HG03135 (cell line): ENCODE results near the gene AHNAK2.
"Not testable (repeated sequence)": the region's sequence is repeated elsewhere in the genome, so short reads cannot be mapped to it uniquely, and the experiment has no call there.

Source experiments
- ATAC-seq: cut with Tn5 transposase; IDR thresholded peaks from one replicate; pipeline ENCODE4 v1.9.1; 2021; ENCODE audit warnings: mild to moderate bottlenecking, moderate library complexity; ENCODE audit not compliant: unreplicated experiment

AHNAK2 gene

GRCh38 chr14:104929268-104930230 lies 48.6 kb downstream of the AHNAK2 start:
- ATAC-seq, result no peak

GRCh38 chr14:104928391-104929133 lies 49.6 kb downstream of the AHNAK2 start:
- no peak for ATAC-seq

GRCh38 chr14:104927901-104928300 lies 50.3 kb downstream of the AHNAK2 start:
- ATAC-seq, result no peak

- no peak for ATAC-seq
These were observed 50.8 kb downstream of the AHNAK2 start for GRCh38 chr14:104927432-104927816.

GRCh38 chr14:104926619-104927431 lies 51.3 kb downstream of the AHNAK2 start:
- peak; percentile 69 for ATAC-seq

- peak; percentile 7 for ATAC-seq
These were observed 52.1 kb downstream of the AHNAK2 start for GRCh38 chr14:104925855-104926609.

GRCh38 chr14:104925214-104925854 lies 52.8 kb downstream of the AHNAK2 start:
- no peak for ATAC-seq

- no peak for ATAC-seq
These were observed 53.6 kb downstream of the AHNAK2 start, which contains the start of gene PLD4 for GRCh38 chr14:104924421-104925213. Gene PLD4, plus strand, starts transcription at chr14:104924879. Its CDS starts 2,262 bp downstream, at chr14:104927141.

GRCh38 chr14:104923640-104924420 lies 54.3 kb downstream of the AHNAK2 start:
- ATAC-seq, result no peak

- no peak for ATAC-seq
These were observed 58.2 kb downstream of the AHNAK2 start for GRCh38 chr14:104919993-104920315.

- not testable (repeated sequence) for ATAC-seq
These were observed 58.8 kb downstream of the AHNAK2 start for GRCh38 chr14:104919152-104919992.

- no peak for ATAC-seq
These were observed 60.2 kb downstream of the AHNAK2 start for GRCh38 chr14:104917993-104918392.

GRCh38 chr14:104917116-104917515 lies 61.1 kb downstream of the AHNAK2 start:
- ATAC-seq, result no peak

GRCh38 chr14:104913435-104913834 lies 64.7 kb downstream of the AHNAK2 start:
- ATAC-seq, result no peak

GRCh38 chr14:104912053-104912452 lies 66.1 kb downstream of the AHNAK2 start:
- no peak for ATAC-seq

- ATAC-seq, result no peak
These were observed 69.9 kb downstream of the AHNAK2 start for GRCh38 chr14:104908303-104908702.

GRCh38 chr14:104905579-104905933 lies 72.6 kb downstream of the AHNAK2 start:
- ATAC-seq, result not testable (repeated sequence)
